Neural crest cell (in vitro differentiated cells): Measurements from ENCODE around the gene IFFO2. TPM values are rescaled to one million over a fixed set of nuclear protein-coding genes. Genes with fewer than 3 reads are reported as not detected.

Experiments used
- DNase-seq: peaks from one replicate; pipeline ENCODE4 v3.0.0; 2021; ENCODE audit warnings: low read depth, mixed read lengths, low spot score
- H3K27ac Mint-ChIP-seq: one replicate; pipeline ENCODE4 v1.8.0; 2021; ENCODE audit warnings: mild to moderate bottlenecking, mixed read lengths; ENCODE audit not compliant: unreplicated experiment
- H3K27me3 Mint-ChIP-seq: 2 replicates; pipeline ENCODE4 v1.8.0; 2021; ENCODE audit warnings: low read depth, mild to moderate bottlenecking, mixed read lengths
- H3K36me3 Mint-ChIP-seq: 2 replicates; pipeline ENCODE4 v1.8.0; 2021; ENCODE audit warnings: low read depth, mild to moderate bottlenecking, mixed read lengths
- H3K4me1 Mint-ChIP-seq: 2 replicates; pipeline ENCODE4 v1.8.0; 2021; ENCODE audit warnings: mixed read lengths
- H3K4me3 Mint-ChIP-seq: one replicate; pipeline ENCODE4 v1.8.0; 2021; ENCODE audit warnings: mild to moderate bottlenecking, mixed read lengths
- H3K9me3 Mint-ChIP-seq: 2 replicates; pipeline ENCODE4 v1.8.0; 2021; ENCODE audit warnings: mixed read lengths
- CTCF ChIP-seq: fragments of 200-600 bp; sonication (generic); conservative IDR thresholded peaks from 2 replicates; pipeline ENCODE4 v1.5.0; 2021; ENCODE audit warnings: antibody characterized with exemption, mild to moderate bottlenecking
- total RNA-seq: library from RNA; stranded (reverse); gene quantifications from 2 replicates; pipeline ENCODE4 v1.2.1, GENCODE V29; 2021

IFFO2 gene
- total RNA-seq, 1 donor from 2014 or later, result 9.9 TPM

- Mint-ChIP-seq H3K36me3 (no peaks in the 10 kb centered on the region), H3K4me1 (peaks cover 27% of the 10 kb centered on the region), H3K4me3 (no peak overlapping the region), H3K27me3 (no peaks in the 10 kb centered on the region), H3K27ac (no peak overlapping the region), H3K9me3 (no peaks in the 10 kb centered on the region)
- DNase-seq, result no peak
- TF ChIP-seq CTCF, result no peak
Observed at GRCh38 chr1:18919956-18920355, 36.5 kb downstream of the IFFO2 start.

- no peaks in the 10 kb centered on the region for H3K27me3 Mint-ChIP-seq
- H3K27ac Mint-ChIP-seq, result peak overlapping the region; percentile 19
- no peaks in the 10 kb centered on the region for H3K36me3 Mint-ChIP-seq
- H3K4me3 Mint-ChIP-seq, result no peak overlapping the region
- no peak for DNase-seq
- H3K4me1 Mint-ChIP-seq, result peaks cover 25% of the 10 kb centered on the region
- TF ChIP-seq CTCF, result no peak
- H3K9me3 Mint-ChIP-seq, result no peaks in the 10 kb centered on the region
Observed at GRCh38 chr1:18919197-18919905, 37.1 kb downstream of the IFFO2 start.

- H3K27ac Mint-ChIP-seq, result peak overlapping the region; percentile 50
- no peak for DNase-seq
- no peaks in the 10 kb centered on the region for H3K36me3 Mint-ChIP-seq
- peaks cover 24% of the 10 kb centered on the region for H3K4me1 Mint-ChIP-seq
- TF ChIP-seq CTCF, result no peak
- no peaks in the 10 kb centered on the region for H3K9me3 Mint-ChIP-seq
- no peaks in the 10 kb centered on the region for H3K27me3 Mint-ChIP-seq
- no peak overlapping the region for H3K4me3 Mint-ChIP-seq
Observed at GRCh38 chr1:18918417-18918816, 38.1 kb downstream of the IFFO2 start.

GRCh38 chr1:18917071-18917799 is 39.2 kb downstream of the IFFO2 start:
- Mint-ChIP-seq H3K4me3 (no peak overlapping the region), H3K27ac (peak overlapping the region; percentile 83), H3K36me3 (no peaks in the 10 kb centered on the region), H3K9me3 (no peaks in the 10 kb centered on the region), H3K4me1 (peaks cover 17% of the 10 kb centered on the region), H3K27me3 (no peaks in the 10 kb centered on the region)
- DNase-seq, result no peak
- TF ChIP-seq CTCF, result no peak

GRCh38 chr1:18915341-18915740 is 41.1 kb downstream of the IFFO2 start:
- no peak overlapping the region for H3K4me3 Mint-ChIP-seq
- H3K27me3 Mint-ChIP-seq, result no peaks in the 10 kb centered on the region
- no peaks in the 10 kb centered on the region for H3K9me3 Mint-ChIP-seq
- DNase-seq, result no peak
- H3K36me3 Mint-ChIP-seq, result no peaks in the 10 kb centered on the region
- peaks cover 9% of the 10 kb centered on the region for H3K4me1 Mint-ChIP-seq
- no peak overlapping the region for H3K27ac Mint-ChIP-seq
- TF ChIP-seq CTCF, result no peak
